WTC11 (cell line): ENCODE results near the gene CERS5. TPM values are rescaled to one million over a fixed set of nuclear protein-coding genes. Genes with fewer than 3 reads are reported as not detected.

Source experiments
- ATAC-seq: fragments of 200-7000 bp; cut with Tn5 transposase; 2 replicates; pipeline ENCODE4 v1.10.0; 2021; ENCODE audit warnings: mild to moderate bottlenecking, moderate library complexity
- CTCF ChIA-PET: fragments of 300-600 bp; sonication (Branson Sonifier 250); formaldehyde crosslinking; loops from one replicate; lab custom pipeline; 2021; ENCODE audit warnings: antibody characterized with exemption; lab: Charles Lee
- POLR2A ChIA-PET: fragments of 350-600 bp; sonication (Branson Sonifier 250); formaldehyde crosslinking; loops from one replicate; lab custom pipeline; 2021; ENCODE audit warnings: antibody characterized with exemption; lab: Charles Lee
- DNase-seq: peaks from one replicate; pipeline ENCODE4 v3.0.0; 2021; ENCODE audit warnings: low spot score
- H3K27ac Mint-ChIP-seq: 2 replicates; pipeline ENCODE4 v1.8.0; 2021; ENCODE audit warnings: mixed read lengths
- H3K27me3 Mint-ChIP-seq: 2 replicates; pipeline ENCODE4 v1.8.0; 2021; ENCODE audit warnings: low read depth, mild to moderate bottlenecking, moderate library complexity, mixed read lengths
- H3K36me3 Mint-ChIP-seq: 2 replicates; pipeline ENCODE4 v1.8.0; 2021; ENCODE audit warnings: mixed read lengths
- H3K4me1 Mint-ChIP-seq: 2 replicates; pipeline ENCODE4 v1.8.0; 2022; ENCODE audit warnings: mixed read lengths
- H3K4me3 Mint-ChIP-seq: 2 replicates; pipeline ENCODE4 v1.8.0; 2021; ENCODE audit warnings: mild to moderate bottlenecking, moderate library complexity, mixed read lengths
- H3K9me3 Mint-ChIP-seq: 2 replicates; pipeline ENCODE4 v1.8.0; 2021; ENCODE audit warnings: mixed read lengths
- CBFB ChIP-seq: sonication (generic); formaldehyde crosslinking; IDR thresholded peaks from 2 replicates; pipeline ENCODE4 v1.8.1; 2022; ENCODE audit warnings: mild to moderate bottlenecking, low read depth, missing genetic modification reagents
- CREM ChIP-seq: sonication (generic); formaldehyde crosslinking; IDR thresholded peaks from 2 replicates; pipeline ENCODE4 v1.8.1; 2022; ENCODE audit warnings: mild to moderate bottlenecking, missing genetic modification reagents, moderate library complexity
- EMX1 ChIP-seq: fragments of 250-450 bp; sonication (Bioruptor Pico); IDR thresholded peaks from 2 replicates; pipeline ENCODE4 v1.8.0; 2021; ENCODE audit warnings: mild to moderate bottlenecking
- MXD4 ChIP-seq: fragments of 250-450 bp; sonication (Bioruptor Pico); IDR thresholded peaks from 2 replicates; pipeline ENCODE4 v1.8.0; 2021; ENCODE audit warnings: mild to moderate bottlenecking, moderate library complexity, borderline replicate concordance
- NR1H2 ChIP-seq: sonication (generic); formaldehyde crosslinking; IDR thresholded peaks from 2 replicates; pipeline ENCODE4 v1.9.0; 2021; ENCODE audit warnings: mild to moderate bottlenecking, moderate library complexity, missing genetic modification reagents
- RORB ChIP-seq: fragments of 250-450 bp; sonication (Bioruptor Pico); IDR thresholded peaks from 2 replicates; pipeline ENCODE4 v1.9.0; 2021; ENCODE audit warnings: mild to moderate bottlenecking
- TP53 ChIP-seq: sonication (generic); formaldehyde crosslinking; IDR thresholded peaks from 2 replicates; pipeline ENCODE4 v1.8.1; 2023; ENCODE audit warnings: mild to moderate bottlenecking, missing genetic modification reagents
- ZBTB21 ChIP-seq: sonication (generic); formaldehyde crosslinking; IDR thresholded peaks from 2 replicates; pipeline ENCODE4 v1.8.1; 2023; ENCODE audit warnings: mild to moderate bottlenecking, missing genetic modification reagents, borderline replicate concordance
- total RNA-seq: library from RNA; stranded (reverse); gene quantifications from 3 replicates; pipeline ENCODE4 v1.2.3, GENCODE V29; 2021
- TF ChIP-seq, protein P1 (sequence below): sonication (generic); formaldehyde crosslinking; IDR thresholded peaks from 2 replicates; pipeline ENCODE4 v1.8.0; 2023; ENCODE audit warnings: mild to moderate bottlenecking, missing genetic modification reagents
- TF ChIP-seq, protein P2 (sequence below): sonication (generic); formaldehyde crosslinking; conservative IDR thresholded peaks from 2 replicates; pipeline ENCODE4 v1.8.1; 2023; ENCODE audit warnings: mild to moderate bottlenecking, low read depth, missing genetic modification reagents, moderate library complexity
- TF ChIP-seq, protein P3 (sequence below): sonication (generic); formaldehyde crosslinking; IDR thresholded peaks from 2 replicates; pipeline ENCODE4 v1.8.1; 2023; ENCODE audit warnings: mild to moderate bottlenecking, missing genetic modification reagents, moderate library complexity
- TF ChIP-seq, protein P4 (sequence below): sonication (generic); formaldehyde crosslinking; IDR thresholded peaks from 2 replicates; pipeline ENCODE4 v1.8.1; 2023; ENCODE audit warnings: mild to moderate bottlenecking, moderate library complexity, missing genetic modification reagents
- TF ChIP-seq, protein P5 (sequence below): sonication (generic); formaldehyde crosslinking; IDR thresholded peaks from 2 replicates; pipeline ENCODE4 v1.8.1; 2022; ENCODE audit warnings: missing genetic modification reagents, borderline replicate concordance
- TF ChIP-seq, protein P6 (sequence below): sonication (generic); formaldehyde crosslinking; IDR thresholded peaks from 2 replicates; pipeline ENCODE4 v1.8.0; 2022; ENCODE audit warnings: mild to moderate bottlenecking, missing genetic modification reagents

Gene CERS5
- total RNA-seq, 1 experiment from 2014 or later, result 55.8 TPM

DNA sequence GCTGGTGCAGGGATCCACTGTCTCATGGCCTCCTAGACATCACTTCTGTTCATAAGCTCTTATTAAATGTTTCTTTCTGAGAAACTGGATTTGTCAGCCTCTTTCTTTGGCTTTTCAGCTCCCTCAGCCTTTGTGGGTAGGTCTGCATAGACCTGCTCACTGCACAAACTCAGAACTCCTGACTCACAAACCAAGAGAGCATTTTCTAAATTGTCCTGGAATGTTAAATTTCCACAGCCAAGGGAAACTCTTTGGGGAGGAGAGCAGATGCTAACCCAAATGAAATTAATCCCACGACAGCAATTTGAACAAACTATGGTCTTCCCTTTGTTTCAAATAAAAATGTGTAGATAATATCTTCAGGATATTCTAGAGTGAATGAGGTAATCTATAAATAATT, 19.5 kb upstream of the CERS5 start (continued):
- TF ChIP-seq CBFB (CRISPR knock-in tag), result no peak
- TF ChIP-seq, all 79 proteins: peak for 0

DNA sequence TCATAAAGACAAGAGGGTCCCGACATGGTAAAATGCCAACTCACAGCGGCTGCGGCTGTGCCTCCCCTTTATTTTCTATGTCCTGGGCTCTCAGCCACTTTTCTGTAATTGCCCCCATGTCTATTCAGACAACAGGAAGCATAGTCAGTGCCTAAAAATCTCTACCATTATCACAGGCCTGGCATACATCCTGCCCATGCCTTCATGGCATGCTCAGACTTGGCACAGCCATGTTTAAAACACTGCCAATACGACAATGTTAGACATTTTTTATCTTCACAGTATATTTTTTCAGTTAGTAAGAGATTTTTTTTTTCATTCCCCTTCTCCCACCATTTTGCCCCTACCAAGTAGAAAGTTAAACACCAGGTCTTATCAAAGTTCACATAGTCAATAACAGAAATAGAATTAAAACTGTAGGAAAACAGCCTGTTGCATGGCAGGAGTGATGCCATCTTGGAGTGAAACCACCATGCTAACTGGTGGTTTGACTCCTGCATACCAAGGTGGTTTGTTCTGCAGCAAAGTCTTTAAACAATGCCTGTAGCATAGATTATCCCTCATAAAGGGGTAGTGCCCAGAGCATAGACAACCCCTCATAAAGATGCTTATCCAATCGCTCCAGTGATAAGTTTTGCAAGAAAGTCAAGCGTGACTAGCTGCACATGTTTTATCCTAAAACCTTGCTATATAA, 18.9 kb upstream of the CERS5 start:
- no peak for DNase-seq
- no peaks in the 10 kb centered on the region for H3K9me3 Mint-ChIP-seq
- no peaks in the 10 kb centered on the region for H3K27me3 Mint-ChIP-seq
- ChIA-PET CTCF (interaction anchor here (2.2 kb wide), 1 partner anchor 128 kb away, joined by 7 read pairs; no protein-coding TSS in a partner anchor), POLR2A (no interaction called here)
- ATAC-seq, result no peak
- TF ChIP-seq, protein P1, sequence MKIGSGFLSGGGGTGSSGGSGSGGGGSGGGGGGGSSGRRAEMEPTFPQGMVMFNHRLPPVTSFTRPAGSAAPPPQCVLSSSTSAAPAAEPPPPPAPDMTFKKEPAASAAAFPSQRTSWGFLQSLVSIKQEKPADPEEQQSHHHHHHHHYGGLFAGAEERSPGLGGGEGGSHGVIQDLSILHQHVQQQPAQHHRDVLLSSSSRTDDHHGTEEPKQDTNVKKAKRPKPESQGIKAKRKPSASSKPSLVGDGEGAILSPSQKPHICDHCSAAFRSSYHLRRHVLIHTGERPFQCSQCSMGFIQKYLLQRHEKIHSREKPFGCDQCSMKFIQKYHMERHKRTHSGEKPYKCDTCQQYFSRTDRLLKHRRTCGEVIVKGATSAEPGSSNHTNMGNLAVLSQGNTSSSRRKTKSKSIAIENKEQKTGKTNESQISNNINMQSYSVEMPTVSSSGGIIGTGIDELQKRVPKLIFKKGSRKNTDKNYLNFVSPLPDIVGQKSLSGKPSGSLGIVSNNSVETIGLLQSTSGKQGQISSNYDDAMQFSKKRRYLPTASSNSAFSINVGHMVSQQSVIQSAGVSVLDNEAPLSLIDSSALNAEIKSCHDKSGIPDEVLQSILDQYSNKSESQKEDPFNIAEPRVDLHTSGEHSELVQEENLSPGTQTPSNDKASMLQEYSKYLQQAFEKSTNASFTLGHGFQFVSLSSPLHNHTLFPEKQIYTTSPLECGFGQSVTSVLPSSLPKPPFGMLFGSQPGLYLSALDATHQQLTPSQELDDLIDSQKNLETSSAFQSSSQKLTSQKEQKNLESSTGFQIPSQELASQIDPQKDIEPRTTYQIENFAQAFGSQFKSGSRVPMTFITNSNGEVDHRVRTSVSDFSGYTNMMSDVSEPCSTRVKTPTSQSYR, result no peak
- TF ChIP-seq EMX1 (CRISPR knock-in tag) (no peak), RORB (no peak), ZBTB21 (CRISPR knock-in tag) (no peak), CREM (no peak), NR1H2 (no peak), TP53 (CRISPR knock-in tag) (no peak), MXD4 (no peak)
- TF ChIP-seq, protein P2, sequence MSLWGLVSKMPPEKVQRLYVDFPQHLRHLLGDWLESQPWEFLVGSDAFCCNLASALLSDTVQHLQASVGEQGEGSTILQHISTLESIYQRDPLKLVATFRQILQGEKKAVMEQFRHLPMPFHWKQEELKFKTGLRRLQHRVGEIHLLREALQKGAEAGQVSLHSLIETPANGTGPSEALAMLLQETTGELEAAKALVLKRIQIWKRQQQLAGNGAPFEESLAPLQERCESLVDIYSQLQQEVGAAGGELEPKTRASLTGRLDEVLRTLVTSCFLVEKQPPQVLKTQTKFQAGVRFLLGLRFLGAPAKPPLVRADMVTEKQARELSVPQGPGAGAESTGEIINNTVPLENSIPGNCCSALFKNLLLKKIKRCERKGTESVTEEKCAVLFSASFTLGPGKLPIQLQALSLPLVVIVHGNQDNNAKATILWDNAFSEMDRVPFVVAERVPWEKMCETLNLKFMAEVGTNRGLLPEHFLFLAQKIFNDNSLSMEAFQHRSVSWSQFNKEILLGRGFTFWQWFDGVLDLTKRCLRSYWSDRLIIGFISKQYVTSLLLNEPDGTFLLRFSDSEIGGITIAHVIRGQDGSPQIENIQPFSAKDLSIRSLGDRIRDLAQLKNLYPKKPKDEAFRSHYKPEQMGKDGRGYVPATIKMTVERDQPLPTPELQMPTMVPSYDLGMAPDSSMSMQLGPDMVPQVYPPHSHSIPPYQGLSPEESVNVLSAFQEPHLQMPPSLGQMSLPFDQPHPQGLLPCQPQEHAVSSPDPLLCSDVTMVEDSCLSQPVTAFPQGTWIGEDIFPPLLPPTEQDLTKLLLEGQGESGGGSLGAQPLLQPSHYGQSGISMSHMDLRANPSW (CRISPR knock-in tag), result no peak
- TF ChIP-seq, protein P3, sequence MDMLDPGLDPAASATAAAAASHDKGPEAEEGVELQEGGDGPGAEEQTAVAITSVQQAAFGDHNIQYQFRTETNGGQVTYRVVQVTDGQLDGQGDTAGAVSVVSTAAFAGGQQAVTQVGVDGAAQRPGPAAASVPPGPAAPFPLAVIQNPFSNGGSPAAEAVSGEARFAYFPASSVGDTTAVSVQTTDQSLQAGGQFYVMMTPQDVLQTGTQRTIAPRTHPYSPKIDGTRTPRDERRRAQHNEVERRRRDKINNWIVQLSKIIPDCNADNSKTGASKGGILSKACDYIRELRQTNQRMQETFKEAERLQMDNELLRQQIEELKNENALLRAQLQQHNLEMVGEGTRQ, result no peak
- TF ChIP-seq, protein P4, sequence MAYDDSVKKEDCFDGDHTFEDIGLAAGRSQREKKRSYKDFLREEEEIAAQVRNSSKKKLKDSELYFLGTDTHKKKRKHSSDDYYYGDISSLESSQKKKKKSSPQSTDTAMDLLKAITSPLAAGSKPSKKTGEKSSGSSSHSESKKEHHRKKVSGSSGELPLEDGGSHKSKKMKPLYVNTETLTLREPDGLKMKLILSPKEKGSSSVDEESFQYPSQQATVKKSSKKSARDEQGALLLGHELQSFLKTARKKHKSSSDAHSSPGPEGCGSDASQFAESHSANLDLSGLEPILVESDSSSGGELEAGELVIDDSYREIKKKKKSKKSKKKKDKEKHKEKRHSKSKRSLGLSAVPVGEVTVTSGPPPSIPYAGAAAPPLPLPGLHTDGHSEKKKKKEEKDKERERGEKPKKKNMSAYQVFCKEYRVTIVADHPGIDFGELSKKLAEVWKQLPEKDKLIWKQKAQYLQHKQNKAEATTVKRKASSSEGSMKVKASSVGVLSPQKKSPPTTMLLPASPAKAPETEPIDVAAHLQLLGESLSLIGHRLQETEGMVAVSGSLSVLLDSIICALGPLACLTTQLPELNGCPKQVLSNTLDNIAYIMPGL (CRISPR knock-in tag), result no peak
- TF ChIP-seq, protein P5, sequence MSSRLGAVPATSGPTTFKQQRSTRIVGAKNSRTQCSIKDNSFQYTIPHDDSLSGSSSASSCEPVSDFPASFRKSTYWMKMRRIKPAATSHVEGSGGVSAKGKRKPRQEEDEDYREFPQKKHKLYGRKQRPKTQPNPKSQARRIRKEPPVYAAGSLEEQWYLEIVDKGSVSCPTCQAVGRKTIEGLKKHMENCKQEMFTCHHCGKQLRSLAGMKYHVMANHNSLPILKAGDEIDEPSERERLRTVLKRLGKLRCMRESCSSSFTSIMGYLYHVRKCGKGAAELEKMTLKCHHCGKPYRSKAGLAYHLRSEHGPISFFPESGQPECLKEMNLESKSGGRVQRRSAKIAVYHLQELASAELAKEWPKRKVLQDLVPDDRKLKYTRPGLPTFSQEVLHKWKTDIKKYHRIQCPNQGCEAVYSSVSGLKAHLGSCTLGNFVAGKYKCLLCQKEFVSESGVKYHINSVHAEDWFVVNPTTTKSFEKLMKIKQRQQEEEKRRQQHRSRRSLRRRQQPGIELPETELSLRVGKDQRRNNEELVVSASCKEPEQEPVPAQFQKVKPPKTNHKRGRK (CRISPR knock-in tag), result no peak
- TF ChIP-seq, protein P6, sequence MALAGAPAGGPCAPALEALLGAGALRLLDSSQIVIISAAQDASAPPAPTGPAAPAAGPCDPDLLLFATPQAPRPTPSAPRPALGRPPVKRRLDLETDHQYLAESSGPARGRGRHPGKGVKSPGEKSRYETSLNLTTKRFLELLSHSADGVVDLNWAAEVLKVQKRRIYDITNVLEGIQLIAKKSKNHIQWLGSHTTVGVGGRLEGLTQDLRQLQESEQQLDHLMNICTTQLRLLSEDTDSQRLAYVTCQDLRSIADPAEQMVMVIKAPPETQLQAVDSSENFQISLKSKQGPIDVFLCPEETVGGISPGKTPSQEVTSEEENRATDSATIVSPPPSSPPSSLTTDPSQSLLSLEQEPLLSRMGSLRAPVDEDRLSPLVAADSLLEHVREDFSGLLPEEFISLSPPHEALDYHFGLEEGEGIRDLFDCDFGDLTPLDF (CRISPR knock-in tag), result no peak
- no peak overlapping the region for H3K27ac Mint-ChIP-seq
- peaks cover 11% of the 10 kb centered on the region for H3K36me3 Mint-ChIP-seq
- no peak overlapping the region for H3K4me3 Mint-ChIP-seq
- 0 out of 2 replicates have a peak, but pooled peaks cover 2% of the 10 kb centered on the region for H3K4me1 Mint-ChIP-seq
